ENCODE data around the gene SRRM1.

DNA sequence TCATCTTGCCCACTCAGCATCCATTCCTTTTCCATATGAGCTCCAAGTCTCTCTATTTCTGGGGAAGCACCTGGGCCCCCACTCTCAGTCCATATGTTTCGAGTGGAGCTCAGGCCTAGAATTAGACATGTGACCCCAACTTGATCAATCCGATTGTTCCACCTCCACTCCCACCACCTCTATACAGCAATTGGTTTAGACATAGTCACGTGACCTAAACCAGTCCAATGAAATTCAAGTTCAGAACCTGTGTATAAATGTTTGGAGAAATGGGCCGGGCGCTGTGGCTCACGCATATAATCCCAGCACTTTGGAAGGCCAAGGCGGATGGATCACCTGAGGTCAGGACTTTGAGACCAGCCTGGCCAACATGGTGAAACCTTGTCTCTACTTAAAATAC lies 72.6 kb downstream of the SRRM1 start:
- TF ChIP-seq FOSL1 (tag; conservative IDR thresholded peaks at IDR 0.05) (no peak), POLR2A (conservative IDR thresholded peaks at IDR 0.05) (no peak), GATAD2A (IDR thresholded peaks at IDR 0.05) (no peak), CHD2 (IDR thresholded peaks at IDR 0.05; ENCODE audit: low read depth, low read length) (no peak), ZNF696 (CRISPR knock-in tag; conservative IDR thresholded peaks at IDR 0.05) (no peak), NBN (IDR thresholded peaks at IDR 0.05; ENCODE audit: low read depth) (no peak), YY1 (IDR thresholded peaks at IDR 0.05; ENCODE audit: borderline replicate concordance in 1 of 3, control insufficient read depth in 1 of 3, extremely low read depth in 1 of 3, insufficient read depth in 3 of 3, insufficient read length in 1 of 3, insufficient replicate concordance in 2 of 3, low read depth in 1 of 3, low read length in 2 of 3) (no peak), RAD51 (IDR thresholded peaks at IDR 0.05; ENCODE audit: borderline replicate concordance, low read depth) (peak; percentile 96), ETV5 (CRISPR knock-in tag; IDR thresholded peaks at IDR 0.05; ENCODE audit: low read depth) (no peak), RFX5 (IDR thresholded peaks at IDR 0.05; ENCODE audit: low read depth, low read length) (no peak)
- TF ChIP-seq, protein P1, sequence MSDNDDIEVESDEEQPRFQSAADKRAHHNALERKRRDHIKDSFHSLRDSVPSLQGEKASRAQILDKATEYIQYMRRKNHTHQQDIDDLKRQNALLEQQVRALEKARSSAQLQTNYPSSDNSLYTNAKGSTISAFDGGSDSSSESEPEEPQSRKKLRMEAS (CRISPR knock-in tag; IDR thresholded peaks at IDR 0.05), result no peak
- TF ChIP-seq, protein P2, sequence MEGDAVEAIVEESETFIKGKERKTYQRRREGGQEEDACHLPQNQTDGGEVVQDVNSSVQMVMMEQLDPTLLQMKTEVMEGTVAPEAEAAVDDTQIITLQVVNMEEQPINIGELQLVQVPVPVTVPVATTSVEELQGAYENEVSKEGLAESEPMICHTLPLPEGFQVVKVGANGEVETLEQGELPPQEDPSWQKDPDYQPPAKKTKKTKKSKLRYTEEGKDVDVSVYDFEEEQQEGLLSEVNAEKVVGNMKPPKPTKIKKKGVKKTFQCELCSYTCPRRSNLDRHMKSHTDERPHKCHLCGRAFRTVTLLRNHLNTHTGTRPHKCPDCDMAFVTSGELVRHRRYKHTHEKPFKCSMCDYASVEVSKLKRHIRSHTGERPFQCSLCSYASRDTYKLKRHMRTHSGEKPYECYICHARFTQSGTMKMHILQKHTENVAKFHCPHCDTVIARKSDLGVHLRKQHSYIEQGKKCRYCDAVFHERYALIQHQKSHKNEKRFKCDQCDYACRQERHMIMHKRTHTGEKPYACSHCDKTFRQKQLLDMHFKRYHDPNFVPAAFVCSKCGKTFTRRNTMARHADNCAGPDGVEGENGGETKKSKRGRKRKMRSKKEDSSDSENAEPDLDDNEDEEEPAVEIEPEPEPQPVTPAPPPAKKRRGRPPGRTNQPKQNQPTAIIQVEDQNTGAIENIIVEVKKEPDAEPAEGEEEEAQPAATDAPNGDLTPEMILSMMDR (IDR thresholded peaks at IDR 0.05 in 2 of 3, conservative IDR thresholded peaks at IDR 0.05 in 1 of 3; ENCODE audit: insufficient read depth in 2 of 3, low read depth in 1 of 3, low read length in 3 of 3), result no peak
